Stromal cell of bone marrow (primary cell): ENCODE measurements around the gene OPTN.
"Not testable (repeated sequence)": the region's sequence is repeated elsewhere in the genome, so short reads cannot be mapped to it uniquely, and the experiment has no call there.

Experiments used
- DNase-seq: peaks from one replicate; pipeline ENCODE4 v3.0.0-alpha.2; 2012; ENCODE audit warnings: low read depth

The OPTN gene

DNA sequence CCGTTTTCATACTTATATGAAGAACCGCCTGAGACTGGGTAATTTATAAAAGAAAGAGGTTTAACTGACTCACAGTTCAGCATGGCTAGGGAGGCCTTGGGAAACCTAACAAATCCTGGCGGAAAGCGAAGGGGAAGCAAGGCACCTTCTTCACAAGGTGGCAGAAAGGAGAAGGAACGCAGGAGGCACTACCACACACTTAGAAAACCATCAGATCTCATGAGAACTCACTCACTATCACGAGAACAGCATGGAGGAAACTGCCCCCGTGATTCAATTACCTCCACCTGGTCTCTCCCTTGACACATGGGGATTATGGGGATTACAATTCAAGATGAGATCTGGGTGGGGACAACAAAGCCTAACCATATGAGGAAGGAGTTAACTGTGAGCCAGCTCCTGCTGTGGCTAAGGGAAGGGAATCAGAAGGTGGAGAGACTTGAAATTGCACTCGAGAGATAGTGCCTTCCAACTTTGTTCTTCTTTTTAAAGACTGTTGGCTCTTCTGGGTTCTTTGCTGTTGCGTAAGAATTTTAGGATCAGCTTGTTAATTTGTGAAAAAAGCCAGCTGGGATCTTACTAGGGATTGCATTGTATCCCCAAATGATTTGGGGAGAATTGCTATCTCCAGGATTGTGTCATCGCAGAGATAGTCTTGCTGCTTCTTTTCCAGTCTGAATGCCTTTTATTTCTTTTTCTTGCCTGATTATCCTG is 21.0 kb downstream of the OPTN start:
- peak; percentile 22 for DNase-seq

DNA sequence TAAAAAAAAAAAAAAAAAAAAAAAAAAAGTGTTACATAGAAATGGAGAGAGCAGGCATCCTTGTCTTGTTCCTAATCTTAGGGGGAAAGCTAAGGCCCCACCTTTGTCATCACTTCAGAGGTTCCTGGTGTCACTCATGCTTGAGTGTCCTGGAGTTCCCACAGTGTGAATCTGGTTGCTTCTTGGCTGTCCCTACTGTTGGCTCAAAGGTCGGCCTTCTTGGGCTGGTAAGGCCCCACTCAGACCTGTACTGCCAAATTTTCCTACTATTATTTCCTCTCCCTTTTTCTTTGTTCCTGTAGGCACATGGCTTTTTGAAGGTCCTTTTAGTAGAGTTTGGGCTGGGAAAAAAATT is 21.5 kb downstream of the OPTN start:
- DNase-seq: no peak

DNA sequence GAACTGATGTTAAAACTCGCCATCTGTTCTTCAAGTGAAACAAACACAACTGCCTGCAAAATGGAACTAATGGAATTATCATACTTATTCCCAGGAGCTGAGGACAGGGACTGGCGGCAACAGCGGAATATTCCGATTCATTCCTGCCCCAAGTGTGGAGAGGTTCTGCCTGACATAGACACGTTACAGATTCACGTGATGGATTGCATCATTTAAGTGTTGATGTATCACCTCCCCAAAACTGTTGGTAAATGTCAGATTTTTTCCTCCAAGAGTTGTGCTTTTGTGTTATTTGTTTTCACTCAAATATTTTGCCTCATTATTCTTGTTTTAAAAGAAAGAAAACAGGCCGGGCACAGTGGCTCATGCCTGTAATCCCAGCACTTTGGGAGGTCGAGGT is 36.7 kb downstream of the OPTN start:
- no peak for DNase-seq

DNA sequence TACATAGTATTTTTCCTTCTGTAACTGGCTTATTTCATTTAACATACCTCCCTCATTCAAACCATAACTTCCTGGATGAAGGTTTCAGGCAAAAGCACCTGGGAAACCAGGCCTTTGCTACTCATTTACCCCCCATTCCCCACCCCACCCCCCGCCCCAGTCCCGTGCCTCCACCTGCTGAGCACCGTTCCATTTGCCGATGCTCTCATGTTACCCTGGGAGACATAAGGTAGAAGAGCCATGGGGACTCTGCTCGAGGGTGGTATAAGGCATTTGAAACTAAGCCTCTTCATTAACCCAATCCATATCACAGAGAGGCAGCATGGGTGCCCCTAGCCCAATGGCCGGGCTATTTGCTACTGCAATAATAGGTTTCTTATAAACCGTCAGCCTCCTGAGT is 39.2 kb downstream of the OPTN start:
- DNase-seq: no peak

DNA sequence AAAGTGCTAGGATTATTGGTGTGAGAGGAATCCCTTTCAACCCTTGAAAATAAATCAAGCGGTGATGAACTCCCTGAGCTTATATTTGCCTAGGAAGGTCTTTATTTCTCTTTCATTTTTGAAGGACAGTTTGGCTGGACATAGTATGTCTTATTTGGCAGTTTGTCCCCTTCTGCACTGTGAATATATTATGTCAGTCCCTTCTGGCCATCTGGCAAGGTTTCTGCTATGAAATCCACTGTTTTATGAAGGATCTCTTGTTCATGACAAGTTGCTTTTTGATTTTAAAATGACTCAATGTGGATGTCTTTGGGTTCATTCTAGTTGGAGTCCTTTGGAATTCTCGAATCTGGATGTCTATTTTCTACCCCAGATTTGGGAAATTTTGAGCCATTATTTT is 39.7 kb downstream of the OPTN start:
- no peak for DNase-seq

DNA sequence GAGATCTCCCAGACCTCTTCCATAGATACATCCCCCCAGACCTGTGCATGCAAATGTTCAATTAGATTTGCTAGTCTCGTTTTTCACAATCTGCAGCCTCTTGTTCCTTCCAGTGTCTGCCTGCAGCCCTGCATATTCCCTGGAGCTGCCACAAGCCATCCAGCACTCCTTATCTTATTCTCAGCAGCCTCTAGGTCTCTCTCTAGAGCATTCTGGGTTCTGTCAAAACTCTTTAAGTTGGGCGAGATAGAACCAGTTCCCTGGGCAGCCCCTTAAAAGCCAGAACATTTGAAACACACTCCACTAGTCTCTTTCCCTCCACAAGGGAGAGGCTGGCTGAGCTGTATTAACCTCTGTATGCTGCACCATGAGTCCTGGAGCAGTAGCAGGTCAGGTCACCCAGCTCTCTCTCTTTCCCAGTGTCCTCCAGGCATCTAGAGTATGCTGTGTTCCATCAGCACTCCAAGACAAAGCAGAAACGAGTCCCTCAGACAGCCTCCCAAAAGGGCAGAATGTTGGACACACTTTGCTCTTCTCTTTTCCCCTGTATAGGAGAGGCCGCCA is 40.7 kb downstream of the OPTN start:
- DNase-seq: no peak

DNA sequence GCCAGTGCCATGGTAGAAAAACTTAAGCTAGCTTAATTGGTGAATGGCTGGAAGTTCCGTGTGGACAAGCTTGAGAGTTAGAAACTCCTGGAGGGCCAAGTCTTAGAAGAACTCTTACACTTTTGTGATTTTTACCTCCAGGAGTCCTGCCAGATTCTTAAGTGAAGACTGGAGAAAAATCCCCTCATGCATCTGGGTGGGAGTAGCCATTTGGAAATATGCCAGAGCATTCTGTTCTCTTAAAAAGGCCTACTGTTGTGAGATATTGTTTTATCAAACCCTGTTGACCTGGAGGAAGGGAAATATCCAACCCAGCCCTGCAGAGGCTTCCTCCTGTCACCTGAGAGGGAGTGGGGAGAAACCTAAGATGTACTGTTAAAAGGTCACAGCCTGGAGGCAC is 43.8 kb downstream of the OPTN start:
- DNase-seq: no peak

DNA sequence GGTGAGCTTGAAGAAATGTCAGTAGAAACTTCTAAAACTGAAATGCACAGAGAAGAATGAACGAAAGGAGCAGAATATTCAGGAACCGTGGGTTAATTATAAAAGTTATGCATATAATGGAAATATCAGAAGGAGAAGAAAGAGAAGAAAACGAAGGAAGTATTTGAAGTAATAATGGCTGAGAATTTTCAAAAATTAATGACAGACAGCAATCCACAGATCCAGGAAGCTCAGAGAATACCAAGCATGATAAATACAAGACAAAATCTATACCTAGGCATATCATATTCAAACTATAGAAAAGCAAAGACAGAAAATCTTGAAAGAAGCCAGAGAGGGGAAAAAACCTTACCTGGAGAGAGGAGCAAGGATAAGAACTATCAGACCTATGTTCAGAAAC is 44.9 kb downstream of the OPTN start:
- DNase-seq: no peak

DNA sequence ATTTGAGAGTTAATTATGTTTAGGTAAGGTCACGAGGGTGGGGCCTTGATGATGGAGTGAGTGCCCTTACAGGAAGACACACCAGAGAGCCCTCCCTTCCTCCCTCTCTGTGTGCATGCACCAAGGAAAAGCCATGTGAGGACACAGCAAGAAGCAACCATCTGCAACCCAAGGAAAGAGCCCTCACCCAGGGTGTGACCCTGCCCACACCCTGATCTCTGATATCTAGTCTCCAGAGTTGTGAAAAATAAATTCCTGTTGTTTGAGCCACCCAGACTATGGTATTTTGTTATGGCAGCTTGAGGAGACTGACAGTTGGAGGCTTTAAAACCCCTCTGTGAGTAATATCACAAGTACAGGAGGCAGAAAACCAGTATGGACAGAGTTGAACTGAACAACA is 46.4 kb downstream of the OPTN start:
- DNase-seq: no peak

DNA sequence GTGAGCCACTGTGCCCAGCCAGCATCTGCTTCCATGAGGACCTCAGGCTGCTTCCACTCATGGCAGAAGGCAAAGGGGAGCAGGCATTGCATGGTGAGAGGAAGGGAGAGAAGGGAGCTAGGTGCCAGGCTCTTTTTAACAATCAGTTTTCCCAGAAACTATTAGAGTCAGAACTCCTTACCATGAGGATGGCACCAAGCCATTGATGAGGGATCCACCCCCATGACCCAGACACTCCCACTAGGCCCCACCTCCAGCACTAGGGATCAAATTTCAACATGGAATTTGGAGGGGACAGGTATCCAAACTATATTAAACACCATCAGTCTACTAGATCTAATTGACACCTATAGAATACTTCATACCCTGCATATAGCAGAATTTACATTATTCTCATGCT is 47.2 kb downstream of the OPTN start:
- DNase-seq: no peak

DNA sequence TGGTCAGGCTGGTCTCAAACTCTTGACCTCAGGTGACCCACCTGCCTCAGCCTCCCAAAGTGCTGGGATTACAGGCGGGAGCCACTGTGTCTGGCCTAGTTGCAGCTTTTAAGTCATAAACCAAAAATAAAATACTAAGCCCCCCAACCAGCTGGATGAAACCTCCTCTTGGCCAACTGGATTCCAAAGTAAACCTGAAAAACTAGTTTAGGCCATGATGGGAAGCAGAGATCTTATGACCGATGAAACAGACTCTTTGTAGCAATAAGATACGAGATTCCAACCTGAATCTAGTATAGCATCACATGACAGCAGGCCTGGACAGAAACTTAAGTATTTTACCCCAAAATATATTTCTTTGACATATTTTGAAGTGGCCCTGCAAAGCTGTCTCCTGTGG is 52.3 kb downstream of the OPTN start:
- DNase-seq: no peak

DNA sequence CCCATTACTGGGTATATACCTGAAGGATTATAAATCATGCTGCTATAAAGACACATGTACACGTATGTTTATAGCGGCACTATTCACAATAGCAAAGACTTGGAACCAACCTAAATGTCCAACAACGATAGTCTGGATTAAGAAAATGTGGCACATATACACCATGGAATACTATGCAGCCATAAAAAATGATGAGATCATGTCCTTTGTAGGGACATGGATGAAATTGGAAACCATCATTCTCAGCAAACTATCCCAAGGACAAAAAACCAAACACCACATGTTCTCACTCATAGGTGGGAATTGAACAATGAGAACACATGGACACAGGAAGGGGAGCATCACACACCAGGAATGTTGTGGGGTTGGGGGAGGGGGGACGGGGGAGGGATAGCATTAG is 55.9 kb downstream of the OPTN start:
- DNase-seq: not testable (repeated sequence)

DNA sequence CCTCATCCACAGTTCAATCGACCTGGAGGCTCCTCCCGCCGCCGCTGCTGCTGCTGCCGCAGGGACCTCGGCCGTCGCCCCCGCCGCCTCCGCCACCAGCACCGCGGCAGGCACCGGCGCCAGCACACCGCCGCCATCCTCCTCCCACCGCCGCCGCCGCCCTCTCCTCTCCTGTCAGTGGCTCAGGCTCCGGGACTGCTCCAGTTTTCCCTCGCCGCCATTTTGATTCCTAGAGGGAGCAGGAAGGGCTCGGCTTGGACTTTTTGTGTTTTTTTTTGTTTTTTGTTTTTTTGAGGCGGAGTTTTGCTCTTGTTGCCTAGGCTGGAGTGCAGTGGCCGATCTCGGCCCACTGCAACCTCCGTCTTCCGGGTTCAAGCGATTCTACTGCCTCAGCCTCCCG is 58.4 kb downstream of the OPTN start:
- no peak for DNase-seq

DNA sequence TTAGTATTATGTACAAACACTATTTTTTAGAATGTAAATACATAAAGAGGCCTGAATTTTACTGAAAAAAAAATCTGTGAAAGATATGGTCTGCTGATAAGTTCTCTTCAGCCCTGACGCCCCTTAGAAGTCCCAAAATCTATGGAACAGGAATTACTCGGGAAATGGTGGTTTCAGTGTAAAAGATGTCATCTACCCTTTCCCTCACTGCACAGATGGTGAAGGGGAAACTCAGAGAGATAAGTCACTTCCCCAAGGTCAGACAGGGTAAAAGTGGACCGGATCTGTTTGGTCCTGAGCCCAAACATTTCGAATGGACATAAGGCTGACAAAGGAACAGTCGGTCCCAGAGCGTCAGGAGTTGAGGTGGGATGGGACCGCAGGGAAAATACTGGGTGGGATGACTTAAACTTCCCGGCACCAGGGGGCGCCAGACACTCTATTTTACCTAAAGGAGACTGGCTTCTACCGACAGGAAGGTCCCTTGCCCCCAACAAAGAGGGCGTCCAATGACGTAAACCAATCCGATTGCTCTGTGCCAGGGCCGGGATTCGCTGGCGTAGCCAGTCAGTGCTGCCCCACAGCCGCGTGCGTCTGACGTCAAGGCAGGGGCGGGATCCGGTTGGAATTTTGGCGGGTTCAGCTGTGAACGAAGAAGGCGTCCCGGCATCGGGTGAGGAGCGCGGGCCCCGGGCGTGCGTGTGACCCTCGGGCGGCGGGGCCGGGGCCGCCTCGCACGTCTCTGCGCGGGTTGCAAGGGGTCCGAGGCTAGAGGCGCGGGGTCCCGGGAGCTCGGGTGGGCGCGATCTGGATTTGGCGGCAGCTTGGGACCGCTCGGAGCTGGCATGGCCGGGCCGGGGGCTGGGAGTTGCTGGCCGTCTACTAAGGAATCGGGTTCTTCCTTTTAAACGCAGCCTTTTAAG is 61.2 kb downstream of the OPTN start, which contains the start of gene MCM10:
Gene MCM10 (plus strand): TSS at position 625 of the 923 bp plus-strand sequence. CDS start 2,645 bp downstream, outside the sequence.
- peak; percentile 99 for DNase-seq

DNA sequence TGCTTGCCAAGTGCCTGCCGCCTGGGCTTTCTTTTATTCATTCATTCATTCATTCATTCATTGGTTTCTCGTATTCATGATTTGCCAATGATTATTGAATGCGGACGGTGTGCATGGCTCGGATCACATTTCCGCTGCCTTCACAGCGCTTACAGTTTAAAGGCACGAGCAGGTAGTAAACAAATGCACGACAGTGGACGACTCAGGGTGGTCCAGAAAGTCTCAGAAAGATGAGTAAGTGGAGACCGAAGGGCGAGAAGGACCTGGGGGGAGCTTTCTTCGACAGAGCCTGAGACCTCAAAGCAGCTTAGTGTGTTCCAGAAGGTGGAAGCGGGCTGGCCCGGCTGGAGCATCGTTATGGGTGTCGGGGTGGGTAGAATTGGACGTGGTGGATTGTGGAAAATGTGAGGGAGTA is 61.9 kb downstream of the OPTN start:
- peak; percentile 6 for DNase-seq

DNA sequence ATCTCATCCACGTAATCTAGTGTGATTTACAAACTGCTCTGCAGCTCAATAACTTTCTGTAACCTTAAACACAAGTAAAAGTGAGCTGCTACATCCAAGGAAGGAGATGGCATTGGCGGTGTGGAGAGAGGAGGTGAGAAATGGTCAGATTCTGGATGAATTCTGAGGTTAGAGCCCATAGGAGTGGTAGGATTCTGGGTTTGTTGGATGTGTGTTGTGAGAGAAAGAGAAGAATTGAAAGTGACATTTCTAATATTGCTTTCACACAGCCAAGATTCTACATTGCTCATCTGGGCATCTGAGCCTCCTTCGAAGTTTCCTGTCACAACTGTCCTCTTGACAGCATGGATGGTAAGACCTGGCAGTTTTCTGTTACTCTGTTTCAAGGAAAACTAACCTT is 63.9 kb downstream of the OPTN start:
- no peak for DNase-seq

DNA sequence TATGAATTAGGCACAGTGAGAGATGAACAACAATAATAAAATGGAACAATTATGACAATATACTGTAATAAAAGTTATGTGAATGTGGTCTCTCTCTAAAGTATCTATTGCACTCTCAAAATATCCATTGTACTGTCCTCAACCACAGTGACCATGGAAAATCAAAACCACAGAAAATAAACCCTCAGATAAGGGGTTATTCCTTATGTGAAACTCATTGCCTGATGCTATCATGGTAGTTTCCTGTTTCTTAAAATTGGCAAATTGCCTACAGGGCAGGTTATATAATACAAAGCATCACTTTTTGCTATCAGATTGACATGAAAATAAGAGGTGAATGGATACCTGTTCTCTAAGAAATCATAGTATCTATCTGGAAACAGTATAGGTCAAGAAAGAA is 65.2 kb downstream of the OPTN start:
- no peak for DNase-seq

DNA sequence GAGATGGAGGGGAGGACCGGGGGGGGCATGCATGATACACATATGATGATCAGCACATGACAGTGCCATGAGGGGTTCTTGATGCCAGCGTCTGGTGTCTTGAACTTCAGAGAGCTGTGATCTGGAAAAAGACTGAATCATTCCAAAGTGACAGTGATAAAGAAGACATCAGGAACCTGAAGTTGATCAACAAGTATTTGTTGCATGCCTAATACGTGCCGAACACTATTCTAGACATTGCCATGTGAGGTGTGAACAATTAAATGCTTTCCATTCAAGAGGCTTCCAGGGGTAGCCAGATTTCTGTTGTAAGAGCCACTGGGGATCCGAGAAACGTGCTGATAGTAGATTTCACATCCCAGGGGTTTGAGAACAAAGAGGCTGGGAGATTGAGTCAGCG is 67.6 kb downstream of the OPTN start:
- no peak for DNase-seq

DNA sequence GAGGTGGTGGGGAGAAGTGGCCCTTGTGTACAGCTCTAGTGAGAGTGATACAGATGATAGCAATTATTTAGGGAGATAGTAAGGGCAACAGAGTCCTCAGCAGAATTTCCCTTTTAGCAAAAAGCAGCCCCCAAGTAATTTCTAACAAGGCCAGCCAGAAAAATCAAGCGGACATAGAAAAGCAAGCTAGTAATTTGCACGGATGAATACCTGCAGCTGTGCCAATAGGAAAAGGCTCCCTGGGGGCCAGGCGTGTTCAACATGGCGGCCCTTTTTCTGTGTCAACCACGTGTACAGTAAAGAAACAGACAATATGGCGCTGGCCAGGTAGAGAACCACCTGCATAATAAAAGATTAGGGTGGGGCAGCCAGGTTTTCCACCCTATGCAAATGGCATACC is 68.8 kb downstream of the OPTN start:
- no peak for DNase-seq

DNA sequence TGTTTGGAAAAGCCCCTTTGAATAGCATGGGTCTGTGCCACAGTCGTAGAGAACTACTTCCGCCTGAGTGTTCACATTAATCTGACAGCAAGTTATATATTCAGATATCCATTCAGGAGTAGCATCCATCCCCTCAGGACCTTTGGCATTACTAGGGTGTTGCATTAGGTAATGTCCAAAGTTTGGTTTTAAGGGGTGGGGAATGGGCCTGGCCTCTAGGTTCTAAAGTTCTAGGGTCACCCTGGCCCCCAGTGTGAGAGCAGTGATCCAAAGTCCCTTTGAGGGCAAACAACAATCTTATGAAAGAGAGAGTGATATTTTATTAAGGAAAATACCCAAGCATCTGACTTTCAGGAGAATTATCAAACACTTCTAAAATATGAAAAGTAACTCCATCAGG is 73.7 kb downstream of the OPTN start:
- DNase-seq: no peak

DNA sequence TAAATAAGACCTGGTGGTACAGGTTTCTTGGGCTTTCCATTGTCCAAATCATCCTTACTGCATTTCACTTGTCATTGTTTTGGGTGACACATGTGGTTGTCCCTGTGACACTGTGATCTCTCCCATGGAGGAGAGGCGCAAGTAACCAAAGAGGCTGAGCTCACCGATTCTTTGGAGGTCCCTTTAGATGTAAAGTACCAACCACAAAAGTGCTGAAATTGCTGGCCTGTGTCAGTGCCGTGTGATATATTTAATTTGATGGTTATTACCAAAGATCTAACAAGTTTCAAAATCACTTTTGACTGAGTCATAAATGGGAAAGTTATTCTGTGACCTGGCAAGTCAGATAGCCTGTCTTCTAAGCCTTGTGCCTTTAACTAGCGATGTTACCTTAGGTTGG is 80.8 kb downstream of the OPTN start:
- no peak for DNase-seq

DNA sequence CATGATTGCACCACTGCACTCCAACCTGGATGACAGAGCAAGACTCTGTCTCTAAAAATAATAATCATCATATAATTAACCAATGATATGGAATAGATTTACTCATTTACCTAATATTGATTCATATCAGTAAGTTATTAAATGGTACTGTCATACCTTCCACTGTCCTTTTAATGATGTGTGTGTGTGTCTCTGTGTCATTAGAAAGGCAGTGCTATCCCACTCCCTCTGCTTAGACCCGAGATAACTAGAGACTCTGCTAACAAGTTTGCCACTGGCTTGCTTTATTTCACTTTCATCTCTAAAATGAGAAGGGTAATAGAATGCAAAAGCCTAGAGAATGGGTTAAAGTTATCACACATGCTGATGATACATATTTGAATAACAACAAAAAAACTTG is 82.5 kb downstream of the OPTN start:
- DNase-seq: no peak

DNA sequence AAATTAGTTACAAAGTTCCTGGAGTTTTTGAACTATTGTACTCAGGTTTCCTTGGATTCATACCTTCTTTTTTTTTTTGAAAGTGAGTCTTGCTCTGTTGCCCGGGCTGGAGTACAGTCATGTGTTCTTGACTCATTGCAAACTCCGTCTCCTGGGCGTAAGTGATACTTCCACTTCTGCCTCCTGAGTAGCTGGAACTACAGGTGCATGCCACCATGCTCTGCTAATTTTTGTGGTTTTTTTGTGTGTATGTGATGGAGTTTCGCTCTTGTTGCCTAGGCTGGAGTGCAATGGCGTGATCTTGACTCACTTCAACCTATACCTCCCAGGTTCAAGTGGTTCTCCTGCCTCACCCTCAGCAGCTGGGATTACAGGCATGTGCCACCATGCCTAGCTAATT is 83.7 kb downstream of the OPTN start:
- no peak for DNase-seq
